Measurements from ENCODE around the gene GNA14.

DNA sequence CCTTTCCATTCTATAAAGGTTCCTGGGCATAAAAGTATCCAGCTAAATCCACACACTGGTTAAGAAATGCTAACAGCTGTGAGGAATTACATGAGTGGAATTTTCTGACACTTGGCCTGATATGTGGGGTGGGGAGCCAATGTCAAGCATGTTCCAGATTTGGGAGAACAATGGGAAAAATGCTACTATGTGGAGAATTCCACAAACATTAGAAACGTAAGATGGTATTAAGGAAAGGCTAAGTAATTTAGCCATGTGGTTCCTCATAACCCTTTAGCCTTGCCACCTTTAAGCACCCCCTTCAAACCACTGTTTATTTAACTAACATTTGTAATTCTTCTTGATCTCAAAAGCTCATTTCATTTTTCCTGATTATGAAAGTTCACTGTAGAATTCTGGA, 149.2 kb downstream of the GNA14 start:
- TF ChIP-seq, protein P1, sequence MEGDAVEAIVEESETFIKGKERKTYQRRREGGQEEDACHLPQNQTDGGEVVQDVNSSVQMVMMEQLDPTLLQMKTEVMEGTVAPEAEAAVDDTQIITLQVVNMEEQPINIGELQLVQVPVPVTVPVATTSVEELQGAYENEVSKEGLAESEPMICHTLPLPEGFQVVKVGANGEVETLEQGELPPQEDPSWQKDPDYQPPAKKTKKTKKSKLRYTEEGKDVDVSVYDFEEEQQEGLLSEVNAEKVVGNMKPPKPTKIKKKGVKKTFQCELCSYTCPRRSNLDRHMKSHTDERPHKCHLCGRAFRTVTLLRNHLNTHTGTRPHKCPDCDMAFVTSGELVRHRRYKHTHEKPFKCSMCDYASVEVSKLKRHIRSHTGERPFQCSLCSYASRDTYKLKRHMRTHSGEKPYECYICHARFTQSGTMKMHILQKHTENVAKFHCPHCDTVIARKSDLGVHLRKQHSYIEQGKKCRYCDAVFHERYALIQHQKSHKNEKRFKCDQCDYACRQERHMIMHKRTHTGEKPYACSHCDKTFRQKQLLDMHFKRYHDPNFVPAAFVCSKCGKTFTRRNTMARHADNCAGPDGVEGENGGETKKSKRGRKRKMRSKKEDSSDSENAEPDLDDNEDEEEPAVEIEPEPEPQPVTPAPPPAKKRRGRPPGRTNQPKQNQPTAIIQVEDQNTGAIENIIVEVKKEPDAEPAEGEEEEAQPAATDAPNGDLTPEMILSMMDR (conservative IDR thresholded peaks at IDR 0.05 in 1 of 2, IDR thresholded peaks at IDR 0.05 in 1 of 2; ENCODE audit: low read depth in 1 of 2, low read length in 2 of 2), result no peak
- TF ChIP-seq EZH2 (IDR thresholded peaks at IDR 0.05; ENCODE audit: low read length, missing control alignments), result no peak

All from fibroblast of lung (primary cell).